A204.1 (cell line): ENCODE results near the gene LIN54.
"Not testable (repeated sequence)": the region's sequence is repeated elsewhere in the genome, so short reads cannot be mapped to it uniquely, and the experiment has no call there.

Experiments
- FAIRE-seq: peaks from 2 replicates; lab custom pipeline; 2012; peaks lifted over from hg19 to GRCh38; lab: Jason Lieb, UNC

The LIN54 gene

GRCh38 chr4:83010522-83011318, at the start of gene LIN54:
LIN54 (minus strand) TSS chr4:83010823; CDS start chr4:82984844, 25,979 bp downstream.
- no peak for FAIRE-seq

GRCh38 chr4:83054928-83055327, 44.3 kb upstream of the LIN54 start:
- FAIRE-seq = peak; percentile 77

GRCh38 chr4:83048781-83049180, 38.2 kb upstream of the LIN54 start:
- FAIRE-seq = not testable (repeated sequence)

- no peak for FAIRE-seq
These were observed 36.3 kb upstream of the LIN54 start for GRCh38 chr4:83046693-83047473.

GRCh38 chr4:83043801-83044407, 33.3 kb upstream of the LIN54 start:
- no peak for FAIRE-seq

GRCh38 chr4:83043157-83043556, 32.5 kb upstream of the LIN54 start:
- not testable (repeated sequence) for FAIRE-seq

- no peak for FAIRE-seq
These were observed 29.6 kb upstream of the LIN54 start for GRCh38 chr4:83040269-83040668.

- no peak for FAIRE-seq
These were observed 26.5 kb upstream of the LIN54 start for GRCh38 chr4:83036991-83037665.

- FAIRE-seq = peak; percentile 99
These were observed 24.2 kb upstream of the LIN54 start, which contains the start of gene COPS4 for GRCh38 chr4:83034630-83035494. COPS4 (plus strand) TSS chr4:83035183; CDS start chr4:83035225, 42 bp downstream.

- no peak for FAIRE-seq
These were observed 19.1 kb upstream of the LIN54 start for GRCh38 chr4:83029688-83030087.

- no peak for FAIRE-seq
These were observed 18.4 kb upstream of the LIN54 start for GRCh38 chr4:83028976-83029375.

- FAIRE-seq = no peak
These were observed 14.9 kb upstream of the LIN54 start for GRCh38 chr4:83025563-83025962.

GRCh38 chr4:83024233-83024632, 13.6 kb upstream of the LIN54 start:
- no peak for FAIRE-seq

GRCh38 chr4:83023599-83023998, 13.0 kb upstream of the LIN54 start:
- not testable (repeated sequence) for FAIRE-seq

- no peak for FAIRE-seq
These were observed 12.3 kb upstream of the LIN54 start for GRCh38 chr4:83022724-83023450.

GRCh38 chr4:83019794-83020494, 9.3 kb upstream of the LIN54 start:
- no peak for FAIRE-seq

- no peak for FAIRE-seq
These were observed 3.3 kb upstream of the LIN54 start for GRCh38 chr4:83013902-83014301.

- no peak for FAIRE-seq
These were observed 2.8 kb upstream of the LIN54 start for GRCh38 chr4:83013420-83013867.

GRCh38 chr4:83012687-83013419, 2.2 kb upstream of the LIN54 start:
- peak; percentile 87 for FAIRE-seq
